Loucy (cell line): ENCODE measurements around the gene MCM3AP.
A peak's percentile ranks its signal among the peaks of the same experiment; 100 is the strongest.

ENCODE experiments used
- H2AFZ ChIP-seq: fragments of 200-600 bp; sonication (generic); 2 replicates; pipeline ENCODE4 v1.6.0; 2016; ENCODE audit warnings: antibody characterized with exemption, mild to moderate bottlenecking, low read length, moderate library complexity
- H3F3A ChIP-seq: fragments of 200-600 bp; 2 replicates; pipeline ENCODE4 v1.6.0; 2016; ENCODE audit warnings: antibody characterized with exemption, low read depth, mild to moderate bottlenecking
- H3K27me3 ChIP-seq: fragments of 200-600 bp; sonication (generic); 2 replicates; pipeline ENCODE4 v1.6.1; 2014; ENCODE audit warnings: low read length, mild to moderate bottlenecking; ENCODE audit not compliant: insufficient read depth, poor library complexity, severe bottlenecking
- H3K36me3 ChIP-seq: fragments of 200-600 bp; sonication (generic); 2 replicates; pipeline ENCODE4 v1.6.1; 2016; ENCODE audit warnings: low read length; ENCODE audit not compliant: insufficient read depth
- H3K4me1 ChIP-seq: fragments of 200-600 bp; sonication (generic); 2 replicates; pipeline ENCODE4 v1.5.1; 2014; ENCODE audit warnings: low read length, mild to moderate bottlenecking; ENCODE audit not compliant: insufficient read depth, poor library complexity, severe bottlenecking
- H3K4me2 ChIP-seq: fragments of 200-600 bp; sonication (generic); 2 replicates; pipeline ENCODE4 v1.6.0; 2014; ENCODE audit warnings: antibody characterized with exemption, low read length, low read depth, mild to moderate bottlenecking; ENCODE audit not compliant: poor library complexity, severe bottlenecking
- H3K4me3 ChIP-seq: fragments of 200-600 bp; sonication (generic); 2 replicates; pipeline ENCODE4 v1.5.1; 2014; ENCODE audit warnings: low read length, mild to moderate bottlenecking, mixed read lengths; ENCODE audit not compliant: poor library complexity, severe bottlenecking
- H3K79me2 ChIP-seq: fragments of 200-600 bp; sonication (generic); 2 replicates; pipeline ENCODE4 v1.6.1; 2014; ENCODE audit warnings: low read length; ENCODE audit not compliant: insufficient read depth
- H3K9ac ChIP-seq: fragments of 200-600 bp; sonication (generic); 2 replicates; pipeline ENCODE4 v1.6.0; 2014; ENCODE audit warnings: mild to moderate bottlenecking, low read depth, low read length, moderate library complexity; ENCODE audit not compliant: poor library complexity, severe bottlenecking
- H3K9me2 ChIP-seq: fragments of 200-600 bp; sonication (generic); replicated peaks from 2 replicates; pipeline ENCODE4 v1.6.1; 2016; ENCODE audit warnings: low read depth, low read length, mixed read lengths
- H3K9me3 ChIP-seq: fragments of 200-600 bp; sonication (generic); 2 replicates; pipeline ENCODE4 v1.6.1; 2014; ENCODE audit warnings: mild to moderate bottlenecking, antibody characterized with exemption, low read length, low read depth; ENCODE audit not compliant: insufficient read depth
- H4K20me1 ChIP-seq: fragments of 200-600 bp; sonication (generic); 2 replicates; pipeline ENCODE4 v1.6.0; 2014; ENCODE audit warnings: antibody characterized with exemption, low read length, mild to moderate bottlenecking; ENCODE audit not compliant: insufficient read depth, poor library complexity, severe bottlenecking
- EZH2phosphoT487 ChIP-seq: fragments of 200-600 bp; IDR thresholded peaks from 2 replicates; pipeline ENCODE4 v1.6.1; 2018; ENCODE audit warnings: antibody characterized with exemption, mild to moderate bottlenecking, moderate library complexity, borderline replicate concordance
- TF ChIP-seq, protein P1 (sequence below): fragments of 200-600 bp; sonication (generic); conservative IDR thresholded peaks from 2 replicates; pipeline ENCODE4 v1.5.1; 2014; ENCODE audit warnings: mild to moderate bottlenecking, antibody characterized with exemption, low read length

Gene MCM3AP

DNA sequence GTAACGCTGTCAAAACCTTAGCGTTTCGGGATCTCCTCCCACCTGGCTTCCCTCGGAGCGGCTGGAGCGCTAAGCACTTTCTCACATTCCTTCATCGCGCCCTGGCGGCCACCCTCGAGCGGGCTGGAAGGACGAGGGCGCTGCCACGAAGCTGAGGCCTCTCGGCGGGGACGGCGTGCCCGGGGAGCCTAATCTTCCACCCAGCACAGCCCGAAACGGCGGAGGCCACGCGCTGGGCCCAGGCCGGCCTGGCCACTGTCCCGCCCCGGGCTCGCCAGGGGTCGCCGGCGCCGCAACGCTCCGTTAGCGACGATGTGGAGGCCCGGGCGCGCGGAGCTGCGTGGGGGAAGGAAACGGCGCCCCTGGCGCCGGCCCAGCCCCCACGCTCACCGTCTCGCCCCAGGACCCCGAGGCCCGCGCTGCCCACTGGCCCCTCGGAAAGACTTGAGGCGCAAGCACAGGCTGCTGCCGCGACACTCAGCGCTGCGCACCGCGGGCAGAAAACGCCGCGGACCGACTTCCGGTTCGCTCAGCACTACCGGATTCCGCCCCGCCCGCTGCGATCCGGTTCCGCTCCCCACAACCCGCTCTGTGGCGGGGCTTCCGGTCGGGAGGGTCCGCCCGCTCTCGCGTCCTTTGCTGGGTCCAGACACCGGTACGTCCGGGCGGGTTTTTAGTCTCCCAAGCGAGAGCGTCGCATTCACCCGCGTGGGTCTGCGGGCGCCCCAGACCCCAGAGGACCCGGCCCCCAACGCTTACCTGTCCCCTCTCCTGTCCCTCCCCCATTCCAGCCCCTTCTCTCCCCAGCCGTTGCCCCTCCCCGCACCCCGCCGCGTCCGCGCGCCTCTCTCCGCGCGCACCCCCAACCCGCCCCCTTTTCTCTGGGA, 593 bp upstream of the MCM3AP start, which contains the start of gene YBEY:
YBEY (plus strand) TSS at position 582 of the 887 bp plus-strand sequence. CDS start 572 bp downstream, outside the sequence.
- Histone ChIP-seq H3K36me3 (no peaks in the 10 kb centered on the region), H3K9me3 (no peaks in the 10 kb centered on the region), H3K4me2 (peak within 1 kb of the TSS; percentile 90), H3K27me3 (no peaks in the 10 kb centered on the region), H3K9ac (peak within 1 kb of the TSS; percentile 82), H4K20me1 (peaks cover 40% of the 10 kb centered on the region), H3K4me1 (peaks cover 41% of the 10 kb centered on the region), H3K4me3 (peak within 1 kb of the TSS; percentile 76), H3K79me2 (peaks cover 52% of the 10 kb centered on the region), H3F3A (0 out of 2 replicates have a peak, but pooled peaks cover 2% of the 10 kb centered on the region), H3K9me2 (no peaks in the 10 kb centered on the region), H2AFZ (peak within 1 kb of the TSS; percentile 80)
- no peak for TF ChIP-seq EZH2phosphoT487
- TF ChIP-seq, protein P1, sequence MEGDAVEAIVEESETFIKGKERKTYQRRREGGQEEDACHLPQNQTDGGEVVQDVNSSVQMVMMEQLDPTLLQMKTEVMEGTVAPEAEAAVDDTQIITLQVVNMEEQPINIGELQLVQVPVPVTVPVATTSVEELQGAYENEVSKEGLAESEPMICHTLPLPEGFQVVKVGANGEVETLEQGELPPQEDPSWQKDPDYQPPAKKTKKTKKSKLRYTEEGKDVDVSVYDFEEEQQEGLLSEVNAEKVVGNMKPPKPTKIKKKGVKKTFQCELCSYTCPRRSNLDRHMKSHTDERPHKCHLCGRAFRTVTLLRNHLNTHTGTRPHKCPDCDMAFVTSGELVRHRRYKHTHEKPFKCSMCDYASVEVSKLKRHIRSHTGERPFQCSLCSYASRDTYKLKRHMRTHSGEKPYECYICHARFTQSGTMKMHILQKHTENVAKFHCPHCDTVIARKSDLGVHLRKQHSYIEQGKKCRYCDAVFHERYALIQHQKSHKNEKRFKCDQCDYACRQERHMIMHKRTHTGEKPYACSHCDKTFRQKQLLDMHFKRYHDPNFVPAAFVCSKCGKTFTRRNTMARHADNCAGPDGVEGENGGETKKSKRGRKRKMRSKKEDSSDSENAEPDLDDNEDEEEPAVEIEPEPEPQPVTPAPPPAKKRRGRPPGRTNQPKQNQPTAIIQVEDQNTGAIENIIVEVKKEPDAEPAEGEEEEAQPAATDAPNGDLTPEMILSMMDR = peak; percentile 41

DNA sequence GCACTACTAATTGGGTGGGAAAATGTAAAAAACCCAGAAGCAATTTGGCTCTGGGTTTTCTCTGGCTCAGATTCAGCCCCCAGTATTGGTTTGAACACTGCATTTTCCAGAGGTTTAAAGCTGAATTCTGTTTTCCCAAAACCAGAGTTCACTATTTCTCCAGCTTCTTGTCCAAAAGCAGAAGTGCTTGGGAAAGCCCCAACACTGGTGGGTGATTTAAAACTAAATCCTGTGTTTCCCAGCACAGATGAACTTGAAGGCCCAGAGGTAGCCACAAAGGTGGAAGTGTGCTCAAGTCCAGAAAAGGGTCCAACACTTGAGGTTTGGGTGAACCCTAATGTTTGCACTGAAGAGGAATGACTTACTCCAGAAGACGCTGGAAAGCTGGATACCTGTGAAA, 678 bp downstream of the MCM3AP start:
- peaks cover 62% of the 10 kb centered on the region for H3K79me2 ChIP-seq
- peak overlapping the region; percentile 76 for H3K4me3 ChIP-seq
- H3F3A ChIP-seq = 0 out of 2 replicates have a peak, but pooled peaks cover 2% of the 10 kb centered on the region
- H3K4me1 ChIP-seq = peaks cover 46% of the 10 kb centered on the region
- H3K9me2 ChIP-seq = no peaks in the 10 kb centered on the region
- TF ChIP-seq EZH2phosphoT487 = no peak
- TF ChIP-seq, protein P1 = no peak
- peak overlapping the region; percentile 90 for H3K4me2 ChIP-seq
- peak overlapping the region; percentile 82 for H3K9ac ChIP-seq
- peaks cover 4% of the 10 kb centered on the region for H3K36me3 ChIP-seq
- no peaks in the 10 kb centered on the region for H3K9me3 ChIP-seq
- H2AFZ ChIP-seq = no peak overlapping the region
- H3K27me3 ChIP-seq = no peaks in the 10 kb centered on the region
- H4K20me1 ChIP-seq = peaks cover 49% of the 10 kb centered on the region

DNA sequence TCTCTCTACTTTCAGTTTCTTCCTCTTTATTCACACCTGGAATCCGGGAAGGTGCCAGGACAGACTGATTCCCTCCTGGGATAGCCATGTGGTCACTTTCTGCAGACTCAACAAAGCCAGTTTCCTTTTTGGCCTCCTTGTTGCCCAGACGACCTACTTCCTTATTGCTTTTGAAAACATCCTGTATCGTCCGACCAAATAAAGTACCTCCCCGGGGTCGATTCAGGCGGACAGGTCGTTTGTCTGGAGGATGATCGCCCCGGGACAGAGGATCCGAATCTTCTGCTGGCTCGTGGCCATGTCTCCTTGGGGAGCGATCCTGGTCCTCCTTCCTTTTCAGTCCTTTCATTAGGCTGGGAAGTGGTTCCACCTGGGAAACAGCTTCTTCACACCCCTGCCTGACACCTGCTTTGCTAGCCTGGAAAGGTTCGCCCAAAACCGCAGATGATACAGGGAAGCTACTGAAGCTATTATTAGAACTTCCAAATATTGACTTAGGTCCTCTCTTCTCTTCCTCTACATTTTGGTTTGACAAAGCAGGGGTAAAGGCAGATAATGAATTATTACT, 1.2 kb downstream of the MCM3AP start:
- Histone ChIP-seq H3K27me3 (no peaks in the 10 kb centered on the region), H2AFZ (no peak overlapping the region), H4K20me1 (peaks cover 50% of the 10 kb centered on the region), H3K36me3 (peaks cover 10% of the 10 kb centered on the region), H3K79me2 (peaks cover 67% of the 10 kb centered on the region), H3K9me2 (no peaks in the 10 kb centered on the region), H3F3A (0 out of 2 replicates have a peak, but pooled peaks cover 2% of the 10 kb centered on the region), H3K4me2 (peak overlapping the region; percentile 90), H3K4me3 (peak overlapping the region; percentile 76), H3K4me1 (peaks cover 48% of the 10 kb centered on the region), H3K9me3 (no peaks in the 10 kb centered on the region), H3K9ac (peak overlapping the region; percentile 82)
- no peak for TF ChIP-seq EZH2phosphoT487
- TF ChIP-seq, protein P1 = no peak
